ENCODE measurements around the gene EML6.

The EML6 gene

GRCh38 chr2:54880428-54880827 lies 157.0 kb downstream of the EML6 start:
- no CpG with 5 or more reads among the region's 1 CpG for WGBS (ENCODE audit: extremely low coverage, insufficient coverage, low lambda C conversion rate)
- no peak overlapping the region for H3K27ac ChIP-seq (ENCODE audit: low read depth, low read length)
- H2BK120ac ChIP-seq (ENCODE audit: low read depth, low read length): no peak overlapping the region
- no peak overlapping the region for H3K18ac ChIP-seq (ENCODE audit: low read length)
- no peak overlapping the region for H3K56ac ChIP-seq (ENCODE audit: low read length)
- no peak overlapping the region for H2AK5ac ChIP-seq (ENCODE audit: low read length)
- H3K4me2 ChIP-seq (ENCODE audit: low read length): no peak overlapping the region
- no peak overlapping the region for H4K5ac ChIP-seq (ENCODE audit: low read length)
- H3K4me3 ChIP-seq (ENCODE audit: low read length): no peak overlapping the region
- no peak overlapping the region for H2BK5ac ChIP-seq (ENCODE audit: low read length)
- no peak overlapping the region for H4K8ac ChIP-seq (ENCODE audit: low read depth, low read length)
- no peaks in the 10 kb centered on the region for H3K4me1 ChIP-seq (ENCODE audit: control insufficient read depth, low read depth, low read length)
- H3K27me3 ChIP-seq (ENCODE audit: insufficient read depth, low read length, poor library complexity): no peaks in the 10 kb centered on the region
- H3K79me2 ChIP-seq (ENCODE audit: control insufficient read depth, insufficient read depth, low read length): no peaks in the 10 kb centered on the region
- H2BK15ac ChIP-seq (replicated peaks; ENCODE audit: low read depth): no peak overlapping the region
- DNase-seq: no peak
- no peaks in the 10 kb centered on the region for H3K79me1 ChIP-seq (ENCODE audit: low read length)
- H3K36me3 ChIP-seq (ENCODE audit: control insufficient read depth, insufficient read depth, low read length): no peaks in the 10 kb centered on the region
- no peak overlapping the region for H3K9ac ChIP-seq (ENCODE audit: low read length)
- no peak overlapping the region for H3K4ac ChIP-seq (ENCODE audit: low read depth, low read length)
- no peak overlapping the region for H3K23ac ChIP-seq (ENCODE audit: low read length)

- Histone ChIP-seq H3K4me3 (ENCODE audit: low read length) (no peak overlapping the region), H3K4me2 (ENCODE audit: low read length) (no peak overlapping the region), H3K27ac (ENCODE audit: low read depth, low read length) (no peak overlapping the region), H3K79me2 (ENCODE audit: control insufficient read depth, insufficient read depth, low read length) (no peaks in the 10 kb centered on the region), H4K5ac (ENCODE audit: low read length) (no peak overlapping the region), H2BK120ac (ENCODE audit: low read depth, low read length) (no peak overlapping the region), H2AK5ac (ENCODE audit: low read length) (no peak overlapping the region), H2BK5ac (ENCODE audit: low read length) (no peak overlapping the region), H3K4me1 (ENCODE audit: control insufficient read depth, low read depth, low read length) (no peaks in the 10 kb centered on the region), H3K27me3 (ENCODE audit: insufficient read depth, low read length, poor library complexity) (no peaks in the 10 kb centered on the region), H3K9ac (ENCODE audit: low read length) (no peak overlapping the region), H2BK15ac (replicated peaks; ENCODE audit: low read depth) (no peak overlapping the region), H3K4ac (ENCODE audit: low read depth, low read length) (no peak overlapping the region), H3K56ac (ENCODE audit: low read length) (no peak overlapping the region), H4K8ac (ENCODE audit: low read depth, low read length) (no peak overlapping the region), H3K23ac (ENCODE audit: low read length) (no peak overlapping the region), H3K36me3 (ENCODE audit: control insufficient read depth, insufficient read depth, low read length) (no peaks in the 10 kb centered on the region), H3K79me1 (ENCODE audit: low read length) (no peaks in the 10 kb centered on the region), H3K18ac (ENCODE audit: low read length) (no peak overlapping the region)
- DNase-seq: no peak
- no CpG with 5 or more reads among the region's 4 CpGs for WGBS (ENCODE audit: extremely low coverage, insufficient coverage, low lambda C conversion rate)
These were observed 158.3 kb downstream of the EML6 start for GRCh38 chr2:54881759-54882158.

- Histone ChIP-seq H2BK5ac (ENCODE audit: low read length) (no peak overlapping the region), H3K18ac (ENCODE audit: low read length) (no peak overlapping the region), H3K4me2 (ENCODE audit: low read length) (no peak overlapping the region), H3K27ac (ENCODE audit: low read depth, low read length) (no peak overlapping the region), H3K79me1 (ENCODE audit: low read length) (no peaks in the 10 kb centered on the region), H3K9ac (ENCODE audit: low read length) (no peak overlapping the region), H3K4me1 (ENCODE audit: control insufficient read depth, low read depth, low read length) (no peaks in the 10 kb centered on the region), H3K27me3 (ENCODE audit: insufficient read depth, low read length, poor library complexity) (no peaks in the 10 kb centered on the region), H4K8ac (ENCODE audit: low read depth, low read length) (no peak overlapping the region), H3K4me3 (ENCODE audit: low read length) (no peak overlapping the region), H3K23ac (ENCODE audit: low read length) (no peak overlapping the region), H2BK120ac (ENCODE audit: low read depth, low read length) (no peak overlapping the region), H2AK5ac (ENCODE audit: low read length) (no peak overlapping the region), H3K79me2 (ENCODE audit: control insufficient read depth, insufficient read depth, low read length) (no peaks in the 10 kb centered on the region), H3K4ac (ENCODE audit: low read depth, low read length) (no peak overlapping the region), H4K5ac (ENCODE audit: low read length) (no peak overlapping the region), H3K56ac (ENCODE audit: low read length) (no peak overlapping the region), H2BK15ac (replicated peaks; ENCODE audit: low read depth) (no peak overlapping the region), H3K36me3 (ENCODE audit: control insufficient read depth, insufficient read depth, low read length) (no peaks in the 10 kb centered on the region)
- DNase-seq: no peak
- WGBS (ENCODE audit: extremely low coverage, insufficient coverage, low lambda C conversion rate): no CpG with 5 or more reads among the region's 3 CpGs
These were observed 162.4 kb downstream of the EML6 start for GRCh38 chr2:54885891-54886290.

GRCh38 chr2:54887850-54888545 lies 164.5 kb downstream of the EML6 start:
- H3K4ac ChIP-seq (ENCODE audit: low read depth, low read length): no peak overlapping the region

GRCh38 chr2:54889053-54889452 lies 165.6 kb downstream of the EML6 start:
- Histone ChIP-seq H2BK120ac (ENCODE audit: low read depth, low read length) (no peak overlapping the region), H3K4me1 (ENCODE audit: control insufficient read depth, low read depth, low read length) (no peaks in the 10 kb centered on the region), H3K27ac (ENCODE audit: low read depth, low read length) (no peak overlapping the region), H3K9ac (ENCODE audit: low read length) (no peak overlapping the region), H4K5ac (ENCODE audit: low read length) (no peak overlapping the region), H3K27me3 (ENCODE audit: insufficient read depth, low read length, poor library complexity) (no peaks in the 10 kb centered on the region), H3K18ac (ENCODE audit: low read length) (no peak overlapping the region), H4K8ac (ENCODE audit: low read depth, low read length) (no peak overlapping the region), H3K23ac (ENCODE audit: low read length) (no peak overlapping the region), H3K79me2 (ENCODE audit: control insufficient read depth, insufficient read depth, low read length) (no peaks in the 10 kb centered on the region), H3K4ac (ENCODE audit: low read depth, low read length) (no peak overlapping the region), H3K79me1 (ENCODE audit: low read length) (no peaks in the 10 kb centered on the region), H3K4me3 (ENCODE audit: low read length) (no peak overlapping the region), H3K56ac (ENCODE audit: low read length) (no peak overlapping the region), H2BK5ac (ENCODE audit: low read length) (no peak overlapping the region), H2BK15ac (replicated peaks; ENCODE audit: low read depth) (no peak overlapping the region), H2AK5ac (ENCODE audit: low read length) (no peak overlapping the region), H3K4me2 (ENCODE audit: low read length) (no peak overlapping the region), H3K36me3 (ENCODE audit: control insufficient read depth, insufficient read depth, low read length) (no peaks in the 10 kb centered on the region)
- DNase-seq: no peak
- WGBS (ENCODE audit: extremely low coverage, insufficient coverage, low lambda C conversion rate): no CpG with 5 or more reads among the region's 2 CpGs

More at GRCh38 chr2:54887850-54888545, 164.5 kb downstream of the EML6 start:
- Histone ChIP-seq H4K5ac (ENCODE audit: low read length) (no peak overlapping the region), H3K4me1 (ENCODE audit: control insufficient read depth, low read depth, low read length) (no peaks in the 10 kb centered on the region), H3K23ac (ENCODE audit: low read length) (no peak overlapping the region), H3K9ac (ENCODE audit: low read length) (no peak overlapping the region), H3K79me2 (ENCODE audit: control insufficient read depth, insufficient read depth, low read length) (no peaks in the 10 kb centered on the region), H2BK15ac (replicated peaks; ENCODE audit: low read depth) (no peak overlapping the region), H3K79me1 (ENCODE audit: low read length) (no peaks in the 10 kb centered on the region), H3K4me2 (ENCODE audit: low read length) (no peak overlapping the region), H2AK5ac (ENCODE audit: low read length) (no peak overlapping the region), H3K18ac (ENCODE audit: low read length) (no peak overlapping the region), H3K36me3 (ENCODE audit: control insufficient read depth, insufficient read depth, low read length) (no peaks in the 10 kb centered on the region), H4K8ac (ENCODE audit: low read depth, low read length) (no peak overlapping the region), H3K4me3 (ENCODE audit: low read length) (no peak overlapping the region), H3K56ac (ENCODE audit: low read length) (no peak overlapping the region), H2BK5ac (ENCODE audit: low read length) (no peak overlapping the region), H2BK120ac (ENCODE audit: low read depth, low read length) (no peak overlapping the region), H3K27ac (ENCODE audit: low read depth, low read length) (no peak overlapping the region), H3K27me3 (ENCODE audit: insufficient read depth, low read length, poor library complexity) (no peaks in the 10 kb centered on the region)
- DNase-seq: no peak
- whole genome bisulfite sequencing (ENCODE audit: extremely low coverage, insufficient coverage, low lambda C conversion rate): no CpG with 5 or more reads among the region's 9 CpGs

GRCh38 chr2:54891909-54892308 lies 168.4 kb downstream of the EML6 start:
- Histone ChIP-seq H3K4me3 (ENCODE audit: low read length) (no peak overlapping the region), H3K79me2 (ENCODE audit: control insufficient read depth, insufficient read depth, low read length) (no peaks in the 10 kb centered on the region), H3K9ac (ENCODE audit: low read length) (no peak overlapping the region), H3K18ac (ENCODE audit: low read length) (no peak overlapping the region), H3K4ac (ENCODE audit: low read depth, low read length) (no peak overlapping the region), H2AK5ac (ENCODE audit: low read length) (no peak overlapping the region), H3K4me1 (ENCODE audit: control insufficient read depth, low read depth, low read length) (no peaks in the 10 kb centered on the region), H2BK15ac (replicated peaks; ENCODE audit: low read depth) (no peak overlapping the region), H2BK120ac (ENCODE audit: low read depth, low read length) (no peak overlapping the region), H4K8ac (ENCODE audit: low read depth, low read length) (no peak overlapping the region), H3K36me3 (ENCODE audit: control insufficient read depth, insufficient read depth, low read length) (no peaks in the 10 kb centered on the region), H3K23ac (ENCODE audit: low read length) (no peak overlapping the region), H4K5ac (ENCODE audit: low read length) (no peak overlapping the region), H3K27ac (ENCODE audit: low read depth, low read length) (no peak overlapping the region), H3K27me3 (ENCODE audit: insufficient read depth, low read length, poor library complexity) (no peaks in the 10 kb centered on the region), H2BK5ac (ENCODE audit: low read length) (no peak overlapping the region), H3K79me1 (ENCODE audit: low read length) (no peaks in the 10 kb centered on the region), H3K4me2 (ENCODE audit: low read length) (no peak overlapping the region), H3K56ac (ENCODE audit: low read length) (no peak overlapping the region)
- DNase-seq: no peak
- WGBS (ENCODE audit: extremely low coverage, insufficient coverage, low lambda C conversion rate): no CpG with 5 or more reads among the region's 4 CpGs

Measured in mesendoderm (in vitro differentiated cells).